Stimulated activated CD8-positive, alpha-beta memory T cell treated with anti-CD3 and anti-CD28 coated beads, Interleukin-12 subunit alpha, Interleukin-12 subunit beta, amount 100 ng/mL, for 24 hours (primary cell): ENCODE measurements around the gene BFSP2.
"Not testable (repeated sequence)": the region's sequence is repeated elsewhere in the genome, so short reads cannot be mapped to it uniquely, and the experiment has no call there.

Source experiments
- DNase-seq: peaks from one replicate; pipeline ENCODE4 v3.0.0-alpha.2; 2020; ENCODE audit errors: extremely low read depth

BFSP2 gene

DNA sequence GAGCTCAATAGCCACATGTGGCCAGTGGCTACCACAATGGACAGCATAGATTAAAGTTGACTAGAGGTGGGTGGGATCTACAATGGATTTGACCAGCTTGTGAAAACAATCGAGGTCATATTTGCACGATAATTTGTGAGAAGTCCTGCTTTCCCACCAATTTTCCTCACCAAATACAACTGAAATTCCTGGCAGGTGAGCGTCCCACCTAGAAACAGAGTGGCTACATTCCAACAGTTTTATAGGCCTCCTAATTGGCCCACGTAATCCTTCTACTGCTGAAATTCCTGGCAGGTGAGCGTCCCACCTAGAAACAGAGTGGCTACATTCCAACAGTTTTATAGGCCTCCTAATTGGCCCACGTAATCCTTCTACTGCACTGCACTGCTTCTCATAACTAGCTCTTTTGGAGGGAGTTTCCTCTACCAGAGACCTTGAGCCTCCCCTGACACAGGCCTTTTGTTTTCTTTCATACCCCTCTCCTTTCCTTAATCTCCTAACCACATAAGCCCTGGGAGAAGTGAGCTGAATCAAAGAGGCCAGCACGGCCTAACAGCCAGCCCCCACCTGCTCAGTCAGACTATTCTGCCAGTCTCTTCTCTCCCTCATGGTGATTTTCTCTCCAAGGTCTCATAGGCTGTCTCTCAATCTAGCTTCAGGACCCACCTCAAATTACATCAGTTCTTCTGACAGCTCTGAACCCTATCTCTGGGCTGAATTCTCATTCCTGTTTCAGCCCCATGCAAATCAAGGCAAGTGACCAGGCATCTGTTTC, 80.2 kb downstream of the BFSP2 start:
- no peak for DNase-seq

DNA sequence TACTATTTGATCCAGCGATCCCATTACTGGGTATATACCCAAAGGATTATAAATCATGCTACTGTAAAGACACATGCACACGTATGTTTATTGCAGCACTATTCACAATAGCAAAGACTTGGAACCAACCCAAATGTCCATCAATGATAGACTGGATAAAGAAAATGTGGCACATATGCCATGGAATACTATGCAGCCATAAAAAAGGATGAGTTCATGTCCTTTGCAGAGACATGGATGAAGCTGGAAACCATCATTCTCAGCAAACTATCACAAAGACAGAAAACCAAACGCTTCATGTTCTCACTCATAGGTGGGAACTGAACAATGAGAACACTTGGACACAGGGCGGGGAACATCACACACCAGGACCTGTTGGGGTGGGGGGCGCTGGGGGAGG, 82.6 kb downstream of the BFSP2 start:
- DNase-seq, result not testable (repeated sequence)

DNA sequence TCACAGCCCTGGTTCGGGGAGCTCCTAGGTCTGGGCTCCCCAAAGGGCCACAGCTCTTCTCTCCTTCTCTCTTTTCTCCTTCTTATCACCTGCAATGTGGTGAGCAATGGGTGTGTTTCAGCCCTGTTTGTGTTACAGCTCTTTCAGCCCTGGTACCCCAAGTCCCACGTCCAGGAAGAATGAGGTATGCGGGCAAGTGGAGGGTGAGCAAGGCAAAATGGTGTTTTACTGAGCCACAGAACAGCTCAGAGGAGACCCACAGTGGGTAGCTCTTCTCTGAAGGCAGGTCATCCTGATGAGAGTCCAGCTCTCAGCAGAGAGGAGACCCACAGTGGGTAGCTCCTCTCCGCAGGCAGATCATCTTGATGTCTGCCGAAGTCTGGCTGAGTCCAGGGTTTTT, 86.8 kb downstream of the BFSP2 start:
- no peak for DNase-seq

GRCh38 chr3:133487204-133487603, 87.3 kb downstream of the BFSP2 start:
- no peak for DNase-seq

- peak; percentile 23 for DNase-seq
These were observed 88.2 kb downstream of the BFSP2 start for GRCh38 chr3:133487920-133488540.

DNA sequence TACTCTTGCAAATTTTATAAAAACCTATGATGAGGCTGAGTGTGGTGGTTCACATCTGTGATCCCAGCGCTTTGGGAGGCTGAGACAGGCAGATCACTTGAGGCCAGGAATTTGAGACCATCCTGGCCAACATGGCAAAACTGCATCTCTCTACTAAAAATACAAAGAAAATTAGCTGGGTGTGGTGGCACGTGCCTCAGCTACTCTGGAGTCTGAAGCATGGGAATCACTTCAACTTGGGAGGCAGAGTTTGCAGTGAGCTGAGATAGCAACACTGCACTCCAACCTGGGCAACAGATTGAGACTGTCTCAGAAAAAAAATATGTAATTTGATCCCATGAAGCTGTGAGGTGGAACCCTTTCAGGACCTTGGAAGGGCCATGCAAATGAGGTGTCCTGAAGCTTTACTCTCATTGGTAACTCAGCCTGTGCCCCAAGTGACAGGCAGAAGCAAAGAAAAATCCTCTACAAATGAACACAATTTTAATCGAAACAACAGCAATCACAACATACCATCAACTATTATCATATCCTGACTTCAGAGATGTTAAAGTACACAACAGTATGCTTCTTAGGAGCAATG, 89.0 kb downstream of the BFSP2 start:
- no peak for DNase-seq

DNA sequence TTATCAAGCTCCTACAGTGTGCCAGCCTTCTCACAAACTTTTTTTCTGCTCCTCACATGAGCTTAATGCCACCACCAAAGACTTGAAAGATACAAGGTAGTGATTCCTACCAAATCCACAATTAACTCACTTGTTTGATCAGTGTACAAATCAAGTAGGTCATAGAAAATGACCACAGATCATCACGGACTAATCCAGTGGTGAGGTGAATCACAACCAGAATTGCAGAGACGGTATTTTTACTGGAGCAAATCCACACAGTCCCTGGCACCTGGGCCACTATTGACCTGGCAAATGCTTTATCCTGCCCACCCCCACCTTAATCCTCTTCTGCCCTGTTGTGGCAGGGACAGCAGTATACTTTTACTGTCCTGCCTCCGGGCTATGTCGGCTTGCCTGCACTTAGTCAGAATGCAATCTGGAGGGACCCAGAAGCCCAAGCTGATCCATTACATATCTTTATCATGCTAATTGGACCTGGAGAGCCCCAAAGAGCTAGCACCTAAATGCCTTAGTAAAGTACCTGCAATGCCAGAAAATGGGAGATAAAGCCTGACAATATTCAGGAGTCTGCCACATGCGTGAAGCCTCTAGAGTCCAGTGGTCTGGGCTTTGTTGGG, 89.7 kb downstream of the BFSP2 start:
- no peak for DNase-seq

- peak; percentile 40 for DNase-seq
These were observed 90.9 kb downstream of the BFSP2 start for GRCh38 chr3:133490468-133491351.

DNA sequence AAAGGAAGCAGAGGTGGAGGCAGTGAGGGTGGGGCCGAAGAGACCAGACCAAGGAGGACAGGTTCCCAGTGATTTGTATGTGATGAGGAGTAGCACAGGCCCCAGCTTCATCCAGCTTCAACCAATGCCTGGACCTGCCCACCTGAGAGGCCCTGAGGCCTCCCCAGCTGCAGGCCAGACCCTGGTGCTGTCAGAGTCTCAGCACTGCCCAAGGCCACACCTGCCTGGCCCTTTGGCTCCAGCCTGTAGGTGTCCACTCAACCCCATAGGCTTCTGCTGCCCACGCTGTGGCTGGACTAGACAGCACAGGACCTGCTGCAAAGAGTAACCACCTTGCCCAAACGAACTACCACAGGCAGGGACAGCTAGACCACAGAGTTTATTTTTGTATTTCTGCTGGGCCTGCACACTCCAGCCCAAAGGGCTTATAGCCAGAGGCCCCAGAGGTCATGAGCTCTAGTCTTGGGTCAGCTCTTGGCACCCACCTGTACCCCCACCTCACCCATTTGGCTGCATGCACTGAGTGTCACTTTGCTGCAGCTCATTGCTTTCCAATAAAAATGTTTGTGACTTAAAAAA, 91.7 kb downstream of the BFSP2 start:
- DNase-seq, result no peak

- no peak for DNase-seq
These were observed 92.4 kb downstream of the BFSP2 start for GRCh38 chr3:133492159-133492741.

DNA sequence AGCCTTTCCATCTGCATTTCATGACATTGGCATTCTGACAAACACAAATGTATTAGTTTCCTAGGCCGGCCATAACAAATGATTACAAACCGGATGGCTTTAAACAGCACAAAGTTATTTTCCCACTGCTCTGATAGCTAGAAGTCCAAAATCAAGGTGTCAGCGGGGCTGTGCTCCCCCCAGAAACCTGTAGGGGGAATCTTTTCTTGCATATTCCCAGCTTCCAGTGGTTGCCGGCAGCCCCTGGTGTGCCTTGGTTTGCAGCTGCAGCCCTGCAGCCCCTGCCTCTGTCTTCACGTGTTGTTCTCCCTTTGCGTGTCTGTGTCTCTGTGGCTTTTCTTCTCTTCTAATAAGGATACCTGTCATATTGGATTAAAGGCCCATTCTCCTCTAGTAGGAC, 94.6 kb downstream of the BFSP2 start:
- no peak for DNase-seq

DNA sequence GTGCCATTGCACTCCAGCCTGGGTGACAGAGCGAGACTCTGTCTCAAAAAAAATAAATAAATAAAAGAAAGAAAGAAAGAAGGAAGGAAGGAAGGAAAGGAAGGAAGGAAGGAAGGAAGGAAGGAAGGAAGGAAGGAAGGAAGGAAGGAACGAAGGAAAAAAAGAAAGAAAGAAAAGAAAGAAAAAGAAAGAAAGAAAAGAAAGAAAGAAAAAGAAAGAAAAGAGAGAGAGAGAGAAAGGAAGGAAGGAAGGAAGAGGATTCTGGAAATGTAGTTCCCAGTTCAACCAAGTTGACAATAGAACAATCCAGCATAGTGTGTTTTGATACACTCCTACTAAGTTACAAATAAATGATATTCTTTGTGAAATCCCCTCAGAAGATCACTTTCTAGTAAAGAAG, 102.7 kb downstream of the BFSP2 start:
- not testable (repeated sequence) for DNase-seq

DNA sequence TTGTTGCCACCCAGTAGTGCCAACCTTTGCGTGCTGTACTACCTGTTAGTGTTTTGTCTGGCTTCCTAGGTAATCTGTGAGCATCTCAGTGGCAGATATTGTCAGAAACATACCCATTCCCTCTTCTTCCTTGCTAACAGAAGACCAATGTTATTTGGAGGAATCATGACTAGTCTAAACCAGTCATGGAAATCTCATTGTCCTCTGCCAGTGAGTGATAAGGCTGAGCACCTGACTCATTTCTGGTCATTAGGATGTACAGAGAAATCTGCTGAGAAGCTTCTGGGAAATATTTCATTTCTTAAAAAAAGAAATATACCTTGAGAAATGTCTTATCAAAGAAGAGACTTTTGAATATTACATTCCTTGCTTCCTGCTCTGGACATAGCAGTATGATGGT, 103.6 kb downstream of the BFSP2 start:
- no peak for DNase-seq

GRCh38 chr3:133504736-133505135, 104.9 kb downstream of the BFSP2 start:
- no peak for DNase-seq

GRCh38 chr3:133505813-133506212, 106.0 kb downstream of the BFSP2 start:
- DNase-seq, result no peak

DNA sequence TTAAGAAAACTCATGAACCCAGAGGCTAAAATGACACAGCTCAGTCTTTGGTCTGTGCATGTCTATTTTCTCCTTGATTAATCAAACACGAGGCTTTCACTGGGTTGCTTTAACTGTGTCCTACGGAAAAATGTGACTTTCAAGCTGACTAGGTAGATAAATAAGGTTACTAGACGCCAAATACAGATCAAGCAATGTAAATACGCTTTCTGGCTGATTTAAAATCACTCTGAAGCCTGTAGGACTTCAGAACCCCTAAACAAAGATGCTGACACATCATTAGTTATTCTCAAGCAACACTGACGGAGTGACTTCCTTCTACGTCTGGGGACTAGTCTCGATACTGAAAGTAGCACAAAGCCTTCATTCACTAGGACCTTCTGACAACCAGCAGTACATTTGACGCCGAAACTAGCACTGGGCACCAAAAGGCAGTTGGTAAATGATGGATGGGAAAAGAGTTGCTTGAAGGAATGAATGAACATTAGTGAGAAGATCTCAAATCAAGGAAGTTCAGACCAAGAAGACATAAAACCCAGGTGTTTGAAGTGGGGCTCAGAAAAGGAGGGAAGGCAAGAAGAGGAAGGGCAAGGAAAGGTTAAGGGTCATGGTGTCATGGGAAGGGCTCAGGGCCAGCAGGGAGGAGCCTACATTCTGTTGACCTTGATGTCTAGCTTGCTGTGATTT, 106.5 kb downstream of the BFSP2 start:
- no peak for DNase-seq

GRCh38 chr3:133509488-133509887, 109.6 kb downstream of the BFSP2 start:
- no peak for DNase-seq

GRCh38 chr3:133512416-133513089, 112.7 kb downstream of the BFSP2 start:
- DNase-seq, result no peak

DNA sequence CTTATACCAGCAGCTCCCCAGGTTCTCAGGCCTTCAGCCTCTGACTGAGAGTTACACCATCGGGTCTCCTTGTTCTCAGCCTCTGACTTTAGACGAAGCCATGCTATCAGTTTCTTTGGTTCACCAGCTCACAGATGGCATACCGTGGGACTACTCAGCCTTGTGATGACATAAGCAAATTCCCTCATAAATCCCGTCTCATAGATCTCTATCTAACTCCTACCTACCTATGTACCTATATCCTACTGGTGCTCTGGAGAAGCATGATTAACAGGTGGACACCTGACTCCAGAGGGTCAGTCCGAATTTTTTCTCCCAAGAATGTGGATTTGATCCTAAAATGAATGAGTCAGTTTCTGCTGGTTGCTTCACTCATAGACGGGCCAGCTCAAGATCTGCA, 114.6 kb downstream of the BFSP2 start:
- no peak for DNase-seq

- DNase-seq, result no peak
These were observed 115.3 kb downstream of the BFSP2 start for GRCh38 chr3:133515127-133515526.
